KMS-11 (cell line): Measurements from ENCODE around the gene SEZ6L2.
A peak's percentile ranks its signal among the peaks of the same experiment; 100 is the strongest.

Source experiments
- H2AFZ ChIP-seq: fragments of 200-600 bp; sonication (generic); 2 replicates; pipeline ENCODE4 v1.6.1; 2016; ENCODE audit warnings: antibody characterized with exemption, mixed run types, low read depth
- H3K27ac ChIP-seq: fragments of 200-600 bp; sonication (generic); 2 replicates; pipeline ENCODE4 v1.6.1; 2016; ENCODE audit warnings: mild to moderate bottlenecking, mixed run types
- H3K27me3 ChIP-seq: fragments of 200-600 bp; sonication (generic); 2 replicates; pipeline ENCODE4 v1.6.1; 2017; ENCODE audit warnings: mild to moderate bottlenecking, low read depth, mixed run types, moderate library complexity; ENCODE audit not compliant: insufficient read depth
- H3K36me3 ChIP-seq: fragments of 200-600 bp; sonication (generic); 2 replicates; pipeline ENCODE4 v1.6.1; 2017; ENCODE audit warnings: mild to moderate bottlenecking, mixed run types; ENCODE audit not compliant: insufficient read depth
- H3K4me1 ChIP-seq: fragments of 200-600 bp; sonication (generic); 2 replicates; pipeline ENCODE4 v1.6.1; 2016; ENCODE audit warnings: mild to moderate bottlenecking, low read depth, mixed run types; ENCODE audit not compliant: poor library complexity, severe bottlenecking
- H3K4me2 ChIP-seq: fragments of 200-600 bp; sonication (generic); 2 replicates; pipeline ENCODE4 v1.7.0; 2016; ENCODE audit warnings: mild to moderate bottlenecking, mixed run types
- H3K4me3 ChIP-seq: fragments of 200-600 bp; sonication (generic); IDR thresholded peaks from 2 replicates; pipeline ENCODE4 v1.6.1; 2017; ENCODE audit warnings: low read depth, low read length, mixed read lengths; ENCODE audit not compliant: insufficient read depth
- H3K79me2 ChIP-seq: fragments of 200-600 bp; sonication (generic); 2 replicates; pipeline ENCODE4 v1.6.1; 2016; ENCODE audit warnings: low read depth, mixed run types; ENCODE audit not compliant: insufficient read depth
- H3K9ac ChIP-seq: fragments of 200-600 bp; sonication (generic); 2 replicates; pipeline ENCODE4 v1.6.1; 2016; ENCODE audit warnings: mild to moderate bottlenecking, mixed run types
- H4K20me1 ChIP-seq: fragments of 200-600 bp; sonication (generic); 2 replicates; pipeline ENCODE4 v1.6.1; 2016; ENCODE audit warnings: mild to moderate bottlenecking, mixed run types; ENCODE audit not compliant: insufficient read depth
- CTCF ChIP-seq: fragments of 200-600 bp; sonication (generic); conservative IDR thresholded peaks from 2 replicates; pipeline ENCODE4 v1.6.1; 2017; ENCODE audit warnings: low read depth, mild to moderate bottlenecking, antibody characterized with exemption, low read length, moderate library complexity, mixed read lengths

Gene SEZ6L2

DNA sequence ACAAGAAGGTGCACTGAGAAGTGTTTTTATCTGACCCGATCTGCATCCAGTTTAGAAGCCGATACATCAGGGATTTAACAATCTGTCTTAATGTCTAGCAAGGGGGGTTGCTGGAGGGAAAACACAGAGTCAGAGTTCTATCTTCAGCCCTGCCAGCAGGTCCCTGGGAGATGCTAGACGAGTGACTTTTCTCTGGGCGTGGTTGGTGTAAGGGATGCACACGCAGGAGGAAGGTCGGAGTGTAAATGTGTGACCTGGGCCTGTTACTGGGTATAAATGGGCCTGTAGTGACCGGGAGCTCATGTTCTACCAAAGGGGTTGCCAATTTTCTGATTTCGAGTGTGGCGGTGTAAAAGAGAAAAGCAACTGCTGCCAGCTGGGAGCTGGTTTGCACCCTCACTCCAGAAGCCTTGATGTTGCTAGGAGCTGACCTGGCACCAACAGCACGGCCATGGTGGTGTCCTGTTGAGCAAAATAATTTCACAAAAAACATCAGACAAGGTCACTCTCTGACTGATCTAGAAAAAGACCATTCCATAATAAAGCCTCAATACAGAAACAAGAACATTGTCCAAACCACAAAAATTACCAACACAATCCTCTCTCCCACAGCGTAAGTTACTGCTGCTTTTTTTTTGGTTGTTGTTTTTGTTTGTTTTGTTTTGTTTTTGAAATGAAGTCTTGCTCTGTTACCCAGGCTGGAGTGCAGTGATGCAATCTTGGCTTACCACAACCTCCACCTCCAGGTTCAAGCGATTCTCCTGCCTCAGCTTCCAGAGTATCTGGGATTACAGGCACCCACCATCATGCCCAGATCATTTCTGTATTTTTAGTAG is 27.9 kb upstream of the SEZ6L2 start:
- H3K4me3 ChIP-seq = no peak overlapping the region
- peak overlapping the region; percentile 70 for H3K4me2 ChIP-seq
- TF ChIP-seq CTCF = no peak
- no peaks in the 10 kb centered on the region for H4K20me1 ChIP-seq
- H3K79me2 ChIP-seq = peaks cover 11% of the 10 kb centered on the region; the same call in 1 of the 2 replicates
- H2AFZ ChIP-seq = peak overlapping the region; percentile 93; the same call in 1 of the 2 replicates
- no peaks in the 10 kb centered on the region for H3K36me3 ChIP-seq
- no peak overlapping the region; the same call in 1 of the 2 replicates for H3K9ac ChIP-seq
- H3K27me3 ChIP-seq = no peaks in the 10 kb centered on the region
- no peak overlapping the region for H3K27ac ChIP-seq
- H3K4me1 ChIP-seq = peaks cover 28% of the 10 kb centered on the region

DNA sequence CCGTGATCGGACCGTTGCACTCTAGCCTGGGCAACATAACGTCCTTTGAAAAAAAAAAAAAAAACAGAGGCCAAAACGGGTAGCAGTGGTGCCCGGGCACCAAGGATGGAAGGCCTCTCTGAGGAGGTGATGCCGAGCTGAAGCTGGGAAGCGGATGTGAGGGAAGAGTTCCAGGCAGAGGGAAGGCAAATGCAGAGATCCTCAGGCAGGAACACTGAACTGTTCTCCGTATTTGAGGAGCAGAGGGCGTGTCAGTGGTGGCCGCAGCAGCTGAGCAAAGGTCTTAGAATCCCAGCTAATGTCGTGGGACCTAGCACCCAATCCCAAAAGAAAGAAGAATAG is 27.3 kb upstream of the SEZ6L2 start:
- Histone ChIP-seq H3K27me3 (no peaks in the 10 kb centered on the region), H3K4me1 (peaks cover 28% of the 10 kb centered on the region), H3K9ac (peak overlapping the region; percentile 68; the same call in 1 of the 2 replicates), H3K27ac (peak overlapping the region; percentile 43; the same call in 1 of the 2 replicates), H2AFZ (peak overlapping the region; percentile 93), H4K20me1 (no peaks in the 10 kb centered on the region), H3K4me3 (no peak overlapping the region), H3K36me3 (no peaks in the 10 kb centered on the region), H3K4me2 (peak overlapping the region; percentile 70), H3K79me2 (peaks cover 11% of the 10 kb centered on the region; the same call in 1 of the 2 replicates)
- no peak for TF ChIP-seq CTCF

DNA sequence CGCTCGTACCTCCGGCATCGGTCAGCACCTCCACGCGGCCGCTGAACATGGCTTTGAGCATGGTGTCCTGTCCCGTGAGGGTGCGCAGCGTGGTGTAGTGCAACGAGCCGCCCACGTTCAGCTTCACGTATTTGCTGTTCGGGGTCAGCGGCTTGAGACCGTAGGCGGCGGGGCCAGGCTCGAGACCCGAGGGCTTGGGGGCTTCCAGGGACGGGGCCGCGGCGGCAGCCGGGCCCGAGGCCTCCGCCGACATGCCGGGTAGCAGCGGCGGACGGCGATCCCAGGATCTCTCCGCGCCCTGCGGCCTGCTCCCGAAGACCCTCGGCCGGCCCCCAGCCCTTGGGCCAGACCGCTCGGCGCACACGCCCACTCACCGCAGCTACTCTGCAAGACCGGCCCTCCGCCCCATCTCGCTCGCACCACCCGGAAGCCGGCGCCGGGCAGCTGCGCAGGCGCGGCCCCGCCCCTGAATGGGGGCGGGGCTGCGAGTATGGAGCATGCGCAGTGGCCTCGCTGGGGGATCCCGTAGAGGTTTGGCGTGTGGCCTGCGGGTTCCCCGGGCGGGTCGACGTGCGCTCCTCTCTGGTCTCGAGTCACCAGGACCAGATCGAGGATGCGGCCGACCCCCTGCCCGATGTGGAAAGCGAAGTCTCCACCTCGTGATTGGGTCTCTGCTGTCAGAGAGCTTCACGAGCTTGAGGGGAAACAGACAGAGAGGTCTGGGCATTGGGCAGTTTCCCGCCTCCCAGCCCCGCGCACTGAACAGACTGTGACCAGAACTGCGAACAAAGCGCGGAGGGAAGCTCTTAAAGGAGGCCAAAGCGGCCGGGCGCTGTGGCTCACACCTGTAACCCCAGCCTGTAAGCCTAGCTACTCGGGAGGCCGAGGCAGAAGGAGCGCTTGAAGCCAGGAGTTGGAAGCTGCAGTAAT is 26.7 kb upstream of the SEZ6L2 start, which contains the start of gene KCTD13:
Gene KCTD13, minus strand, starts transcription at position 446 of the 930 bp plus-strand sequence. Its CDS starts 193 bp downstream, at position 253.
- H2AFZ ChIP-seq = peak within 1 kb of the TSS; percentile 93
- H3K4me2 ChIP-seq = peak within 1 kb of the TSS; percentile 70
- peak within 1 kb of the TSS; percentile 68; the same call in 1 of the 2 replicates for H3K9ac ChIP-seq
- H3K27me3 ChIP-seq = no peaks in the 10 kb centered on the region
- H3K36me3 ChIP-seq = no peaks in the 10 kb centered on the region
- no peaks in the 10 kb centered on the region for H4K20me1 ChIP-seq
- H3K4me1 ChIP-seq = peaks cover 28% of the 10 kb centered on the region
- no peak within 1 kb of the TSS for H3K4me3 ChIP-seq
- TF ChIP-seq CTCF = no peak
- H3K79me2 ChIP-seq = peaks cover 11% of the 10 kb centered on the region; the same call in 1 of the 2 replicates
- H3K27ac ChIP-seq = peak within 1 kb of the TSS; percentile 43

GRCh38 chr16:29925105-29925756 is 25.9 kb upstream of the SEZ6L2 start:
- peak overlapping the region; percentile 70 for H3K4me2 ChIP-seq
- no peaks in the 10 kb centered on the region for H3K36me3 ChIP-seq
- H2AFZ ChIP-seq = peak overlapping the region; percentile 93
- no peak overlapping the region for H3K4me3 ChIP-seq
- H3K4me1 ChIP-seq = peaks cover 28% of the 10 kb centered on the region
- peaks cover 11% of the 10 kb centered on the region; the same call in 1 of the 2 replicates for H3K79me2 ChIP-seq
- H4K20me1 ChIP-seq = no peaks in the 10 kb centered on the region
- no peak for TF ChIP-seq CTCF
- no peaks in the 10 kb centered on the region for H3K27me3 ChIP-seq
- peak overlapping the region; percentile 68; the same call in 1 of the 2 replicates for H3K9ac ChIP-seq
- no peak overlapping the region for H3K27ac ChIP-seq
